Motor neuron (in vitro differentiated cells): ENCODE data around the gene POU2F2. TPM values are rescaled to one million over a fixed set of nuclear protein-coding genes. Genes with fewer than 3 reads are reported as not detected.

Source experiments
- ATAC-seq, 8 experiments: fragments of 200-7000 bp; cut with Tn5 transposase; replicated peaks in 6 of 8; 2 replicates each; pipeline ENCODE4 v1.8.0; 2021; ENCODE audit warnings: mild to moderate bottlenecking in 8 of 8, moderate library complexity in 8 of 8
- H3K27ac ChIP-seq, 2 donors: fragments of 250-450 bp; sonication (Bioruptor Pico); 2 replicates each; pipeline ENCODE4 v1.9.0; 2021; ENCODE audit warnings: antibody characterized with exemption in 2 of 2, mild to moderate bottlenecking in 2 of 2, moderate library complexity in 1 of 2
- H3K4me1 ChIP-seq, 2 donors: fragments of 250-450 bp; sonication (Bioruptor Pico); replicated peaks in 1 of 2; 2 replicates each; pipeline ENCODE4 v1.6.1; 2021; ENCODE audit warnings: antibody characterized with exemption in 2 of 2, mild to moderate bottlenecking in 2 of 2, moderate library complexity in 1 of 2
- H3K4me3 ChIP-seq, 5 donors: fragments of 250-450 bp; sonication (Bioruptor Pico); 2 replicates each; pipeline ENCODE4 v1.9.0; 2021; ENCODE audit warnings: antibody characterized with exemption in 5 of 5, mild to moderate bottlenecking in 5 of 5, moderate library complexity in 4 of 5
- WGBS, 10 experiments: fragments of 450-650 bp; shearing (Covaris generic); methylation state at CpG; one replicate each; pipeline ENCODE4 v1.0.0; 2022; 5-methylcytosine and 5-hydroxymethylcytosine counted together
- in situ Hi-C, 9 experiments: fragments of 400-800 bp; cut with MboI; loops; one replicate each; pipeline ENCODE4 v1.15.0; 2021; ENCODE audit warnings: low sequenced_read_pairs in 9 of 9, low pct_unique_long_range_greater_than_20kb in 2 of 9; ENCODE audit not compliant: unreplicated experiment in 9 of 9
- total RNA-seq, 8 experiments: library from RNA; unstranded; fragments of 300-600 nt; gene quantifications; 2 replicates each; pipeline versions ENCODE4 v1.2.3 to v1.2.4, GENCODE V29; 2022

The POU2F2 gene
- total RNA-seq, 8 experiments from 2014 or later, result 0.54 to 30.6 (median 7.7) TPM

GRCh38 chr19:42131149-42132029 lies 857 bp downstream of the POU2F2 start:
- 46 to 100% (median 91%) methylated on average over 1 to 5 of the region's 6 CpGs; no CpG with 5 or more reads in 4 of the 10 experiments for WGBS, 10 experiments
- in situ Hi-C loops, result loop anchor here in 1 of 9 experiments (10.0 kb wide), 1 partner anchor 53 kb away; no protein-coding TSS in a partner anchor

GRCh38 chr19:42130254-42130573 lies 2.0 kb downstream of the POU2F2 start:
- Histone ChIP-seq H3K4me3 (no peak overlapping the region), H3K27ac (no peak overlapping the region), H3K4me1 (peaks cover 39 to 40% of the 10 kb centered on the region in 2 donors)
- in situ Hi-C loops, result loop anchor here in 1 of 9 experiments (10.0 kb wide), 1 partner anchor 55 kb away; no protein-coding TSS in a partner anchor
- no peak for ATAC-seq

More at GRCh38 chr19:42131149-42132029, 857 bp downstream of the POU2F2 start:
- no peak for ATAC-seq
- Histone ChIP-seq H3K27ac (no peak overlapping the region), H3K4me3 (no peak overlapping the region), H3K4me1 (peaks cover 42 to 48% of the 10 kb centered on the region in 2 donors)

- H3K27ac ChIP-seq, result no peak overlapping the region
- 23 to 74% (median 69%) methylated on average over 3 to 5 of the region's 20 CpGs; no CpG with 5 or more reads in 7 of the 10 experiments for WGBS, 10 experiments
- in situ Hi-C loops, result loop anchor here in 3 of 9 experiments (10.0 kb wide), 2 partner anchors 55 to 65 kb away; no protein-coding TSS in a partner anchor
- no peak overlapping the region for H3K4me3 ChIP-seq
- H3K4me1 ChIP-seq, result peaks cover 34% of the 10 kb centered on the region in 2 donors
- ATAC-seq, result peak; percentile 15 to 91 (median 42)
Observed at GRCh38 chr19:42129399-42130253, 2.6 kb downstream of the POU2F2 start.

GRCh38 chr19:42126574-42126973 lies 5.7 kb downstream of the POU2F2 start:
- Histone ChIP-seq H3K4me1 (peaks cover 12 to 15% of the 10 kb centered on the region in 2 donors), H3K4me3 (no peak overlapping the region), H3K27ac (no peak overlapping the region)
- 54 to 100% (median 78%) methylated on average over 2 to 3 of the region's 5 CpGs; no CpG with 5 or more reads in 4 of the 10 experiments for WGBS, 10 experiments
- ATAC-seq, result no peak
- in situ Hi-C loops, result loop anchor here in 2 of 9 experiments (10.0 kb wide), 2 partner anchors 58 to 68 kb away; no protein-coding TSS in a partner anchor

- WGBS, 10 experiments, result 40 to 83% (median 70%) methylated on average over 1 to 5 of the region's 6 CpGs; no CpG with 5 or more reads in 4 of the 10 experiments
- ATAC-seq, result no peak
- peaks cover 16 to 22% of the 10 kb centered on the region in 2 donors for H3K4me1 ChIP-seq
- H3K4me3 ChIP-seq, result no peak overlapping the region
- H3K27ac ChIP-seq, result no peak overlapping the region
- in situ Hi-C loops, result loop anchor here in 2 of 9 experiments (10.0 kb wide), 2 partner anchors 59 to 69 kb away; no protein-coding TSS in a partner anchor
Observed at GRCh38 chr19:42125536-42125935, 6.7 kb downstream of the POU2F2 start.

- no peak overlapping the region for H3K27ac ChIP-seq
- WGBS, 10 experiments, result 42 to 96% (median 76%) methylated on average over 2 to 5 of the region's 5 CpGs
- no peak for ATAC-seq
- in situ Hi-C loops, result loop anchor here in 4 of 9 experiments (10.0 to 25.0 kb wide), 3 partner anchors 60 to 88 kb away; partner anchors contain the start of genes DEDD2 (in 2 of the 4) and ZNF526 (in 2 of the 4)
- no peak overlapping the region for H3K4me3 ChIP-seq
- H3K4me1 ChIP-seq, result peaks cover 11 to 18% of the 10 kb centered on the region in 2 donors
Observed at GRCh38 chr19:42124386-42124901, 7.8 kb downstream of the POU2F2 start.

- peaks cover 9 to 16% of the 10 kb centered on the region in 2 donors for H3K4me1 ChIP-seq
- H3K27ac ChIP-seq, result no peak overlapping the region
- in situ Hi-C loops, result loop anchor here in 4 of 9 experiments (10.0 to 25.0 kb wide), 3 partner anchors 61 to 89 kb away; partner anchors contain the start of genes DEDD2 (in 2 of the 4) and ZNF526 (in 2 of the 4)
- no peak for ATAC-seq
- WGBS, 10 experiments, result 83% methylated on average over 1 of the region's 1 CpG; no CpG with 5 or more reads in 9 of the 10 experiments
- no peak overlapping the region for H3K4me3 ChIP-seq
Observed at GRCh38 chr19:42123765-42124164, 8.5 kb downstream of the POU2F2 start.

- peaks cover 9 to 16% of the 10 kb centered on the region in 2 donors for H3K4me1 ChIP-seq
- in situ Hi-C loops, result loop anchor here in 4 of 9 experiments (10.0 to 25.0 kb wide), 3 partner anchors 62 to 89 kb away; partner anchors contain the start of genes DEDD2 (in 2 of the 4) and ZNF526 (in 2 of the 4)
- no peak overlapping the region for H3K27ac ChIP-seq
- no peak overlapping the region for H3K4me3 ChIP-seq
- ATAC-seq, result no peak
- 20 to 100% (median 90%) methylated on average over 1 to 6 of the region's 17 CpGs; no CpG with 5 or more reads in 3 of the 10 experiments for whole genome bisulfite sequencing, 10 experiments
Observed at GRCh38 chr19:42122691-42123607, 9.3 kb downstream of the POU2F2 start.

GRCh38 chr19:42121656-42122069 lies 10.6 kb downstream of the POU2F2 start:
- WGBS, 10 experiments, result 0% methylated on average over 1 of the region's 8 CpGs; no CpG with 5 or more reads in 9 of the 10 experiments
- in situ Hi-C loops, result loop anchor here in 4 of 9 experiments (10.0 to 25.0 kb wide), 3 partner anchors 63 to 91 kb away; partner anchors contain the start of genes DEDD2 (in 2 of the 4) and ZNF526 (in 2 of the 4)
- H3K4me1 ChIP-seq, result peaks cover 9 to 16% of the 10 kb centered on the region in 2 donors
- peak; percentile 66 to 91 (median 79) for ATAC-seq
- H3K4me3 ChIP-seq, result no peak overlapping the region
- H3K27ac ChIP-seq, result no peak overlapping the region

GRCh38 chr19:42121036-42121621 lies 11.1 kb downstream of the POU2F2 start:
- H3K27ac ChIP-seq, result no peak overlapping the region
- peaks cover 9 to 16% of the 10 kb centered on the region in 2 donors for H3K4me1 ChIP-seq
- in situ Hi-C loops, result loop anchor here in 4 of 9 experiments (10.0 to 25.0 kb wide), 3 partner anchors 64 to 91 kb away; partner anchors contain the start of genes DEDD2 (in 2 of the 4) and ZNF526 (in 2 of the 4)
- no peak overlapping the region for H3K4me3 ChIP-seq
- ATAC-seq, result peak in 1 of 8 experiments; percentile 11
- WGBS, 10 experiments, result 0 to 100% (median 67%) methylated on average over 1 to 3 of the region's 5 CpGs; no CpG with 5 or more reads in 5 of the 10 experiments
